Calu3 (cell line): ENCODE data around the gene LRMDA. TPM values are rescaled to one million over a fixed set of nuclear protein-coding genes. Genes with fewer than 3 reads are reported as not detected.
"Not testable (repeated sequence)": the region's sequence is repeated elsewhere in the genome, so short reads cannot be mapped to it uniquely, and the experiment has no call there.

ENCODE experiments used
- BruUV-seq: library from RNA; stranded (reverse); fragments of 400-500 nt; replicated peaks from 2 replicates; lab custom pipeline; 2021; lab: Mats Ljungman, UMichigan
- CTCF ChIA-PET: fragments of 300-600 bp; sonication (Branson Sonifier 250); formaldehyde crosslinking; loops from one replicate; lab custom pipeline; 2022; ENCODE audit warnings: antibody characterized with exemption; lab: Charles Lee
- DNase-seq: peaks from one replicate; pipeline ENCODE4 v3.0.0; 2022
- H3K27ac Mint-ChIP-seq: one replicate; pipeline ENCODE4 v1.8.0; 2022; ENCODE audit warnings: mixed read lengths; ENCODE audit not compliant: unreplicated experiment
- H3K27me3 Mint-ChIP-seq: one replicate; pipeline ENCODE4 v1.8.0; 2022; ENCODE audit warnings: mixed read lengths; ENCODE audit not compliant: unreplicated experiment
- H3K36me3 Mint-ChIP-seq: one replicate; pipeline ENCODE4 v1.8.0; 2022; ENCODE audit warnings: mild to moderate bottlenecking, moderate library complexity, mixed read lengths; ENCODE audit not compliant: insufficient read depth, unreplicated experiment
- H3K4me1 Mint-ChIP-seq: one replicate; pipeline ENCODE4 v1.8.0; 2022; ENCODE audit warnings: mild to moderate bottlenecking, low read depth, mixed read lengths; ENCODE audit not compliant: unreplicated experiment
- H3K4me3 Mint-ChIP-seq: one replicate; pipeline ENCODE4 v1.8.0; 2022; ENCODE audit warnings: mild to moderate bottlenecking, low read depth, moderate library complexity, mixed read lengths; ENCODE audit not compliant: unreplicated experiment
- H3K9me3 Mint-ChIP-seq: one replicate; pipeline ENCODE4 v1.8.0; 2022; ENCODE audit warnings: low read depth, mixed read lengths; ENCODE audit not compliant: unreplicated experiment
- CTCF ChIP-seq: fragments of 200-600 bp; IDR thresholded peaks from one replicate; pipeline ENCODE4 v1.8.0; 2022; ENCODE audit warnings: antibody characterized with exemption; ENCODE audit not compliant: unreplicated experiment
- intact Hi-C: fragments of 100-400 bp; cut with micrococcal nuclease; formaldehyde crosslinking; loops from one replicate; pipeline ENCODE4 v1.10.0; 2022; ENCODE audit not compliant: unreplicated experiment
- total RNA-seq: library from RNA; stranded (reverse); gene quantifications from 2 replicates; pipeline ENCODE4 v1.2.3, GENCODE V29; 2022

Gene LRMDA
- total RNA-seq, 1 experiment from 2014 or later: 7.6 TPM

- Mint-ChIP-seq H3K36me3 (no peaks in the 10 kb centered on the region), H3K4me3 (no peak overlapping the region), H3K27ac (no peak overlapping the region), H3K9me3 (peaks cover 6% of the 10 kb centered on the region), H3K27me3 (no peaks in the 10 kb centered on the region), H3K4me1 (no peaks in the 10 kb centered on the region)
- no peak for TF ChIP-seq CTCF
- BruUV-seq: no TSS peak
- intact Hi-C loops: no loop called here
- CTCF ChIA-PET: no interaction called here
- no peak for DNase-seq
Measured at GRCh38 chr10:76138286-76138685, 706.9 kb downstream of the LRMDA start.

DNA sequence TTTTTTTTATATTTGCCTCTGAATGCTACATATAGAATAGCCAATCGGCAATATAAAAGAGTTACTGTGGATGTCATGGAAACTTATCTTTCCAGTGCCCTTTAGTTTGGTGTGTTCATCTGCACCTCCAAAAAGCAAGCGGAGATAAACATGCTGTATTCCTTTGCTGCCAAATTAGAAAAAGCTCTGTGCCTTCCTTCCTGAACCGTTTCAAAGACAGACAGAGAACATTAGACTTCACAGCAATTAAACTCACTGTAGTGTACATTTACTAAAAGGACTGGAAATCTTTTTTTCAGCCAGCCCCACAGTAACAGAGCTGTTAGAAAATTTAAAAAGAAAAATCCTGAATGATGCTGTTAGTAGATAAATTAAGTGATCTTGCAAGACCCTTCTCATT is 707.5 kb downstream of the LRMDA start:
- Mint-ChIP-seq H3K9me3 (peaks cover 6% of the 10 kb centered on the region), H3K36me3 (no peaks in the 10 kb centered on the region), H3K4me1 (no peaks in the 10 kb centered on the region), H3K27me3 (no peaks in the 10 kb centered on the region), H3K4me3 (no peak overlapping the region), H3K27ac (no peak overlapping the region)
- no peak for DNase-seq
- CTCF ChIA-PET: no interaction called here
- no TSS peak for BruUV-seq
- intact Hi-C loops: no loop called here
- TF ChIP-seq CTCF: no peak

- Mint-ChIP-seq H3K36me3 (no peaks in the 10 kb centered on the region), H3K4me3 (no peak overlapping the region), H3K9me3 (peaks cover 6% of the 10 kb centered on the region), H3K27me3 (no peaks in the 10 kb centered on the region), H3K27ac (no peak overlapping the region), H3K4me1 (no peaks in the 10 kb centered on the region)
- BruUV-seq: no TSS peak
- intact Hi-C loops: no loop called here
- CTCF ChIA-PET: no interaction called here
- no peak for TF ChIP-seq CTCF
- DNase-seq: no peak
Measured at GRCh38 chr10:76139431-76139830, 708.0 kb downstream of the LRMDA start.

GRCh38 chr10:76141376-76141775 is 710.0 kb downstream of the LRMDA start:
- no peaks in the 10 kb centered on the region for H3K4me1 Mint-ChIP-seq
- TF ChIP-seq CTCF: no peak
- DNase-seq: no peak
- no peak overlapping the region for H3K27ac Mint-ChIP-seq
- BruUV-seq: no TSS peak
- H3K27me3 Mint-ChIP-seq: no peaks in the 10 kb centered on the region
- intact Hi-C loops: no loop called here
- no peak overlapping the region for H3K4me3 Mint-ChIP-seq
- no peaks in the 10 kb centered on the region for H3K36me3 Mint-ChIP-seq
- CTCF ChIA-PET: no interaction called here
- peaks cover 8% of the 10 kb centered on the region for H3K9me3 Mint-ChIP-seq

DNA sequence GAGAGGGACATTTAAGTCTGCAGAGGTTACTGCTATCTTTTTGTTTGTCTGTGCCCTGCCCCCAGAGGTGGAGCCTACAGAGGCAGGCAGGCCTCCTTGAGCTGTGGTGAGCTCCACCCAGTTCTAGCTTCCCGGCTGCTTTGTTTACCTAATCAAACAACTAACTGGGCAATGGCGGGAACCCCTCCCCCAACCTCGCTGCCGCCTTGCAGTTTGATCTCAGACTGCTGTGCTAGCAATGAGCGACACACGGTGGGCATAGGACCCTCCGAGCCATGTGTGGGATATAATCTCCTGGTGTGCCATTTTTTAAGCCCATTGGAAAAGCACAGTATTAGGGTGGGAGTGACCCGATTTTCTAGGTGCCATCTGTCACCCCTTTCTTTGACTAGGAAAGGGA is 716.8 kb downstream of the LRMDA start:
- intact Hi-C loops, H3K27ac Mint-ChIP-seq, DNase-seq, H3K4me3 Mint-ChIP-seq, CTCF ChIA-PET, H3K4me1 Mint-ChIP-seq, BruUV-seq, H3K36me3 Mint-ChIP-seq, H3K27me3 Mint-ChIP-seq: not testable (repeated sequence)
- H3K9me3 Mint-ChIP-seq: peaks cover 17% of the 10 kb centered on the region
